HepG2 (cell line): Measurements from ENCODE around the gene RB1.

Experiments used
- CTCF ChIP-seq: sonication (generic); formaldehyde crosslinking; IDR thresholded peaks from 2 replicates; pipeline ENCODE4 v1.5.0; 2020; ENCODE audit warnings: mild to moderate bottlenecking, missing genetic modification reagents, moderate library complexity
- EP300 ChIP-seq, 3 experiments: sonication (generic) in 1 of 3; formaldehyde crosslinking in 1 of 3; IDR thresholded peaks; 2 replicates each; pipeline versions ENCODE4 v1.5.1 to v1.6.1; 2011 to 2020; ENCODE audit warnings: low read depth in 2 of 3, low read length in 2 of 3, borderline replicate concordance in 1 of 3, improper control_type of control experiment in 1 of 3, mild to moderate bottlenecking in 1 of 3, missing genetic modification reagents in 1 of 3, moderate library complexity in 1 of 3
- JUND ChIP-seq: sonication (generic); formaldehyde crosslinking; IDR thresholded peaks from 2 replicates; pipeline ENCODE4 v1.8.0; 2022; ENCODE audit warnings: mild to moderate bottlenecking, missing genetic modification reagents
- KDM3A ChIP-seq: IDR thresholded peaks from 2 replicates; pipeline ENCODE4 v1.6.1; 2018; ENCODE audit warnings: low read depth, missing compliant biosample characterization
- MAFF ChIP-seq: IDR thresholded peaks from 2 replicates; pipeline ENCODE4 v1.6.1; 2011; ENCODE audit warnings: low read depth, low read length, improper control_type of control experiment
- NCOR1 ChIP-seq: fragments of 200-600 bp; sonication (generic); IDR thresholded peaks from 2 replicates; pipeline ENCODE4 v1.7.0; 2017; ENCODE audit warnings: antibody characterized with exemption, low read length, borderline replicate concordance
- TAF1 ChIP-seq: sonication (generic); formaldehyde crosslinking; IDR thresholded peaks from 2 replicates; pipeline ENCODE4 v1.4.0; 2020; ENCODE audit warnings: missing genetic modification reagents
- TBX2 ChIP-seq: sonication (generic); formaldehyde crosslinking; IDR thresholded peaks from 2 replicates; pipeline ENCODE4 v1.5.0; 2020; ENCODE audit warnings: missing genetic modification reagents, mild to moderate bottlenecking, borderline replicate concordance
- ZBTB33 ChIP-seq: sonication (generic); formaldehyde crosslinking; IDR thresholded peaks from 2 replicates; pipeline ENCODE4 v1.4.0; 2020; ENCODE audit warnings: missing genetic modification reagents
- ZNF263 ChIP-seq: sonication (generic); formaldehyde crosslinking; IDR thresholded peaks from 2 replicates; pipeline ENCODE4 v1.4.0; 2020; ENCODE audit warnings: missing genetic modification reagents
- ZNF335 ChIP-seq: sonication (generic); formaldehyde crosslinking; IDR thresholded peaks from 2 replicates; pipeline ENCODE4 v1.4.0; 2020; ENCODE audit warnings: missing genetic modification reagents
- ZNF577 ChIP-seq: sonication (generic); formaldehyde crosslinking; IDR thresholded peaks from 2 replicates; pipeline ENCODE4 v1.4.0; 2020; ENCODE audit warnings: mild to moderate bottlenecking, low read depth, missing genetic modification reagents, borderline replicate concordance

- TF ChIP-seq TBX2 (peak; percentile 58; the same call in 1 of the 2 replicates), ZNF335 (CRISPR knock-in tag) (0 out of 2 replicates have a peak, but pooled peaks have one; percentile 32), JUND (no peak), NCOR1 (peak; percentile 9; the same call in 1 of the 2 replicates), CTCF (CRISPR knock-in tag) (0 out of 2 replicates have a peak, but pooled peaks have one; percentile 2), ZNF263 (CRISPR knock-in tag) (peak; percentile 99), ZNF577 (CRISPR knock-in tag) (no peak), EP300 (IDR thresholded peaks at IDR 0.05; ENCODE audit: low read depth in 2 of 2, low read length in 2 of 2) (0 out of 4 replicates have a peak, but pooled peaks of 1 of the 2 experiments have one; percentile 24), EP300 (CRISPR knock-in tag; IDR thresholded peaks at IDR 0.05; ENCODE audit: borderline replicate concordance) (no peak), TAF1 (CRISPR knock-in tag) (peak; percentile 77), KDM3A (CRISPR knock-in tag) (no peak), ZBTB33 (CRISPR knock-in tag) (no peak), MAFF (no peak)
These were observed at the start of gene RB1 for GRCh38 chr13:48303359-48304142.
